Right lobe of liver (tissue), 6 donors: ENCODE measurements around the gene FNDC3A. TPM values are rescaled to one million over a fixed set of nuclear protein-coding genes. Genes with fewer than 3 reads are reported as not detected.
A peak's percentile ranks its signal among the peaks of the same experiment; 100 is the strongest.

Experiments used
- ATAC-seq, 4 donors: fragments of 200-7000 bp; cut with Tn5 transposase; one replicate each; pipeline ENCODE4 v1.9.1; 2020; ENCODE audit warnings: mild to moderate bottlenecking in 4 of 4, moderate library complexity in 4 of 4
- DNase-seq, 3 donors: peaks; one replicate each; pipeline ENCODE4 v3.0.0-alpha.2; 2020
- H3K27ac ChIP-seq, 3 donors: fragments of 200-600 bp; one replicate each; pipeline ENCODE4 v1.8.0; 2022
- H3K27me3 ChIP-seq, 2 donors: fragments of 200-600 bp; one replicate each; pipeline ENCODE4 v1.8.0; 2022
- H3K36me3 ChIP-seq, 4 donors: fragments of 200-600 bp; sonication (generic) in 1 of 4; one replicate each; pipeline versions ENCODE4 v1.5.1 to v1.8.0; 2017 to 2022; ENCODE audit warnings: control low read depth in 1 of 4
- H3K4me1 ChIP-seq, 4 donors: fragments of 200-600 bp; sonication (generic) in 1 of 4; one replicate each; pipeline versions ENCODE4 v1.5.1 to v1.8.0; 2017 to 2022; ENCODE audit warnings: control low read depth in 1 of 4
- H3K4me3 ChIP-seq, 3 donors: fragments of 200-600 bp; one replicate each; pipeline ENCODE4 v1.8.0; 2022
- H3K9me3 ChIP-seq, 4 donors: fragments of 200-600 bp; sonication (generic) in 1 of 4; one replicate each; pipeline versions ENCODE4 v1.5.1 to v1.8.0; 2017 to 2022; ENCODE audit warnings: control low read depth in 1 of 4
- CTCF ChIP-seq, 4 donors: fragments of 200-600 bp in 3 of 4; fragments of 450-650 bp in 1 of 4; IDR thresholded peaks; one replicate each; pipeline versions ENCODE4 v1.5.1 to v1.8.0; 2016 to 2022; ENCODE audit warnings: antibody characterized with exemption in 4 of 4, mild to moderate bottlenecking in 2 of 4
- POLR2A ChIP-seq: fragments of 450-650 bp; IDR thresholded peaks from one replicate; pipeline ENCODE4 v1.6.1; 2017; ENCODE audit warnings: antibody characterized with exemption, mild to moderate bottlenecking
- WGBS: methylation state at CpG from one replicate; pipeline ENCODE4 v1.1.6; 2018; ENCODE audit warnings: low coverage, low lambda C conversion rate; ENCODE audit not compliant: insufficient coverage; ENCODE audit errors: missing lambda C conversion rate; 5-methylcytosine and 5-hydroxymethylcytosine counted together
- intact Hi-C, 2 donors: fragments of 100-400 bp; cut with DNase I; formaldehyde crosslinking; loops; one replicate each; pipeline versions ENCODE4 v1.11.2 to v1.14.1; 2022
- total RNA-seq, 6 experiments: library from RNA; depleted of rRNA in 2 of 6; stranded (reverse); fragments of >200 nt in 2 of 6; fragmentation: NEBNext Ultra II Directional in 3 of 6; extraction: Animal tissue kit (Norgen Biotek cat#: 25700) in 3 of 6; gene quantifications; one replicate each; pipeline versions ENCODE4 v1.1.0 to v1.2.4, GENCODE V29; 2016 to 2023
- donor health status: DM: no; HTN: yes; CAD: no.
- donor health status: DM: no; HTN: no; CAD: no.
- donor health status: DM: no; HTN: no; CAD: no.
- donor health status: DM: no; HTN: yes; CAD: no.
- donor health status: DM: no; HTN: yes; CAD: no.

The FNDC3A gene
- total RNA-seq, 6 experiments from 2014 or later = 43.4 to 53.2 (median 47.9) TPM

GRCh38 chr13:48973845-48974431, 1.8 kb upstream of the FNDC3A start:
- Histone ChIP-seq H3K9me3 (peaks cover 0 to 5% (median 0%) of the 10 kb centered on the region in 4 donors), H3K27ac (no peak overlapping the region), H3K4me3 (no peak overlapping the region), H3K36me3 (no peaks in the 10 kb centered on the region), H3K4me1 (peaks cover 0 to 8% (median 0%) of the 10 kb centered on the region in 4 donors), H3K27me3 (no peaks in the 10 kb centered on the region)
- no peak for DNase-seq
- no peak for ATAC-seq
- WGBS = no CpG with 5 or more reads among the region's 1 CpG
- intact Hi-C loops = no loop called here
- TF ChIP-seq CTCF (IDR thresholded peaks at IDR 0.05) (no peak), POLR2A (no peak)

GRCh38 chr13:48975101-48975855, 434 bp upstream of the FNDC3A start:
- ATAC-seq (peak in 2 of 4 donors; percentile 15 to 39), DNase-seq (peak in 2 of 3 donors; percentile 21 to 47)
- Histone ChIP-seq H3K4me1 (peaks cover 0 to 15% (median 0%) of the 10 kb centered on the region in 4 donors), H3K36me3 (no peaks in the 10 kb centered on the region), H3K9me3 (peaks cover 0 to 5% (median 0%) of the 10 kb centered on the region in 4 donors), H3K4me3 (peak overlapping the region; percentile 75 to 82 (median 78)), H3K27me3 (no peaks in the 10 kb centered on the region), H3K27ac (peak overlapping the region; percentile 96 to 99 (median 99))
- intact Hi-C loops = no loop called here
- WGBS = 1% methylated on average over 34 of the region's 50 CpGs
- TF ChIP-seq POLR2A (no peak), CTCF (IDR thresholded peaks at IDR 0.05) (no peak)

- peaks cover 0 to 5% (median 0%) of the 10 kb centered on the region in 4 donors for H3K9me3 ChIP-seq
- ATAC-seq (peak; percentile 65 to 73 (median 72)), DNase-seq (peak in 2 of 3 donors; percentile 93 to 94)
- H3K36me3 ChIP-seq = no peaks in the 10 kb centered on the region
- H3K4me3 ChIP-seq = peak overlapping the region; percentile 75 to 82 (median 78)
- TF ChIP-seq POLR2A (peak; percentile 54), CTCF (IDR thresholded peaks at IDR 0.05) (no peak)
- H3K4me1 ChIP-seq = peaks cover 0 to 23% (median 0%) of the 10 kb centered on the region in 4 donors
- WGBS = under 1% methylated on average over 24 of the region's 40 CpGs
- intact Hi-C loops = no loop called here
- H3K27me3 ChIP-seq = no peaks in the 10 kb centered on the region
- H3K27ac ChIP-seq = peak overlapping the region; percentile 96 to 99 (median 99)
These were observed 1.0 kb downstream of the FNDC3A start for GRCh38 chr13:48976576-48977285.

- intact Hi-C loops = no loop called here
- Histone ChIP-seq H3K36me3 (no peaks in the 10 kb centered on the region), H3K27me3 (no peaks in the 10 kb centered on the region), H3K27ac (peak overlapping the region; percentile 96 to 99 (median 99)), H3K4me3 (peak overlapping the region; percentile 75 to 82 (median 78)), H3K9me3 (peaks cover 0 to 5% (median 0%) of the 10 kb centered on the region in 4 donors), H3K4me1 (peaks cover 0 to 23% (median 0%) of the 10 kb centered on the region in 4 donors)
- no peak for TF ChIP-seq CTCF (IDR thresholded peaks at IDR 0.05)
- no peak for TF ChIP-seq POLR2A
- ATAC-seq (no peak), DNase-seq (no peak)
- 4% methylated on average over 3 of the region's 3 CpGs for WGBS
These were observed 1.5 kb downstream of the FNDC3A start for GRCh38 chr13:48977286-48977625.
